CD4-positive, alpha-beta memory T cell (primary cell): ENCODE data around the gene WDR88. TPM values are rescaled to one million over a fixed set of nuclear protein-coding genes. Genes with fewer than 3 reads are reported as not detected.

Source experiments
- polyA plus RNA-seq, 2 donors: library from polyadenylated mRNA; unstranded; fragments of 300-500 nt; fragmentation: Illumina TruSeq; gene quantifications; one replicate each; pipeline ENCODE4 v1.2.3, GENCODE V29; 2021
- total RNA-seq, 2 experiments: library from RNA; stranded (reverse); gene quantifications; one replicate each; pipeline ENCODE4 v1.2.3, GENCODE V29; 2021

The WDR88 gene
- total and polyA plus RNA-seq, 4 experiments from 2014 or later = 0.11 to 0.58 (median 0.43) TPM

Other genes with a start within 250 kb of the WDR88 start
- gene CEP89, start 160.2 kb upstream of the WDR88 start, total RNA-seq = 10 to 100 TPM; 20.2 to 20.6 TPM
- 10 to 100 TPM in 1 of 2 donors, 1 to 10 TPM in 1; 4.9 to 15.5 TPM for gene CEP89, start 160.2 kb upstream of the WDR88 start, polyA plus RNA-seq
- gene FAAP24, start 159.9 kb upstream of the WDR88 start, total RNA-seq = 1 to 10 TPM; 1.3 to 1.8 TPM
- 1 to 10 TPM in 1 of 2 donors, under 1 TPM in 1; 0.78 to 2.3 TPM for gene FAAP24, start 159.9 kb upstream of the WDR88 start, polyA plus RNA-seq
- gene RHPN2, start 67.2 kb upstream of the WDR88 start, total RNA-seq = under 1 TPM; 0.14 to 0.20 TPM
- under 1 TPM in 1 of 2 donors, not detected in 1; 0.22 TPM for gene RHPN2, start 67.2 kb upstream of the WDR88 start, polyA plus RNA-seq
- gene GPATCH1, start 50.9 kb upstream of the WDR88 start, total RNA-seq = 10 to 100 TPM; 15.5 to 16.7 TPM
- gene GPATCH1, start 50.9 kb upstream of the WDR88 start, polyA plus RNA-seq = 1 to 10 TPM; 3.3 to 6.0 TPM
- under 1 TPM in 1 of 2 experiments, not detected in 1; 0.32 TPM for gene LRP3, start 62.2 kb downstream of the WDR88 start, total RNA-seq
- not detected for gene LRP3, start 62.2 kb downstream of the WDR88 start, polyA plus RNA-seq
- gene SLC7A10, start 93.7 kb downstream of the WDR88 start, total RNA-seq = not detected
- gene SLC7A10, start 93.7 kb downstream of the WDR88 start, polyA plus RNA-seq = not detected
- gene CEBPA, start 170.4 kb downstream of the WDR88 start, total RNA-seq = 1 to 10 TPM; 2.3 to 2.4 TPM
- under 1 TPM; 0.20 to 0.94 TPM for gene CEBPA, start 170.4 kb downstream of the WDR88 start, polyA plus RNA-seq
- gene CEBPG, start 241.6 kb downstream of the WDR88 start, total RNA-seq = 10 to 100 TPM; 26.9 to 27.2 TPM
- gene CEBPG, start 241.6 kb downstream of the WDR88 start, polyA plus RNA-seq = 10 to 100 TPM in 1 of 2 donors, 1 to 10 TPM in 1; 8.9 to 13.3 TPM